ENCODE data around the gene RUFY3. TPM values are rescaled to one million over a fixed set of nuclear protein-coding genes. Genes with fewer than 3 reads are reported as not detected.
"Not testable (repeated sequence)": the region's sequence is repeated elsewhere in the genome, so short reads cannot be mapped to it uniquely, and the experiment has no call there.

Gene RUFY3
- total and polyA plus RNA-seq, 3 experiments from 2014 or later: 10.4 to 14.8 (median 13.8) TPM

DNA sequence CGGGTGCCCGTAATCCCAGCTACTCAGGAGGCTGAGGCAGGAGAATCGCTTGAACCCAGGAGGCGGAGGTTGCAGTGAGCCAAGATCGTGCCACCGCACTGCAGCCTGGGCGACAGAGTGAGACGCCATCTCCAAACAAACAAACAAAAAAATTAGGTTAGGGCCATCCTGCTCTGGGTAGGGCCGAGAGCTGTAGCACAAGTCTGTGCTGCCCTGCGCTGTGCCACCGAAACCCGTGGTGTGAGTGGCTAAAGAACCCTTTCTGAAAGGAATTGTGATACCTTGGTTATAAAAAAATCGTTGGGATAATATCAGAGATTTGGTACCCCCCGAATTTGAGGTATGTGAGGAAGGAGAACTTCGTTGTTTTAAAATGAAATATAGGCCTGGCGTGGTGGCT is 118.9 kb downstream of the RUFY3 start:
- not testable (repeated sequence) for H3K27me3 Mint-ChIP-seq; H3K9me3 Mint-ChIP-seq; H3K27ac ChIP-seq (ENCODE audit: low read depth, low read length); H3K36me3 ChIP-seq (ENCODE audit: insufficient read depth, low read length); DNase-seq; H3K4me3 ChIP-seq (ENCODE audit: low read length); H3K9me3 ChIP-seq (ENCODE audit: low read length); H3K27me3 ChIP-seq (ENCODE audit: insufficient read depth, low read length, poor library complexity, severe bottlenecking)
- ChIA-PET CTCF (interaction anchor here (1.1 to 3.0 kb wide), 2 partner anchors 12 to 106 kb away, joined by 3 to 11 read pairs; no protein-coding TSS in a partner anchor), POLR2A (interaction anchor here (1.3 kb wide), 1 partner anchor 61 kb away, joined by 3 read pairs; the partner anchor contains the start of gene MOB1B)
- Mint-ChIP-seq H3K27ac (peak overlapping the region in 2 of 8 donors; percentile 50 to 73), H3K4me1 (peaks cover 24 to 30% (median 25%) of the 10 kb centered on the region in 3 donors), H3K36me3 (peaks cover 0 to 13% (median 2%) of the 10 kb centered on the region in 3 donors), H3K4me3 (peak overlapping the region in 1 of 7 donors; percentile 9)
- H3K4me1 ChIP-seq (ENCODE audit: insufficient read depth, low read length): peaks cover 27% of the 10 kb centered on the region

DNA sequence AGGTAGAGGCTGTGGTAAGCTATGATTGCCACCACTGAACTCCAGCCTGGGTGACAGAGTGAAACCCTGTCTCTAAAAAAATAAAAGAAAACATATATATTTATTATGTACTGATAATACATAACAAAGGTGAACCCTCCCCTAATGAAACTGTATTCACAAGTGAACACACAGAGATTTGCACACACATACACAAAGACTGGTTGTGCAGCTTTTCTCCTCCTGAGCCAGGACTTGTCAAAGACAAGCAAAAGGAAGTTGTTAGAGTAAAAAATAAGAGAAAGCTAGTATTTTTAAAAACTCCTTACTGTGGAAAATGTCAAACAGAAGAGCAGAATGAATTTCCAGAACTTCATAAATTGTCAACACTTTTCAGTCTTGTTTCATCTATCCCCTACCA is 119.4 kb downstream of the RUFY3 start:
- POLR2A ChIA-PET: interaction anchor here (1.3 kb wide), 1 partner anchor 61 kb away, joined by 3 read pairs; the partner anchor contains the start of gene MOB1B
- CTCF ChIA-PET: no interaction called here
- peak overlapping the region in 1 of 7 donors; percentile 70 for H3K4me3 Mint-ChIP-seq

DNA sequence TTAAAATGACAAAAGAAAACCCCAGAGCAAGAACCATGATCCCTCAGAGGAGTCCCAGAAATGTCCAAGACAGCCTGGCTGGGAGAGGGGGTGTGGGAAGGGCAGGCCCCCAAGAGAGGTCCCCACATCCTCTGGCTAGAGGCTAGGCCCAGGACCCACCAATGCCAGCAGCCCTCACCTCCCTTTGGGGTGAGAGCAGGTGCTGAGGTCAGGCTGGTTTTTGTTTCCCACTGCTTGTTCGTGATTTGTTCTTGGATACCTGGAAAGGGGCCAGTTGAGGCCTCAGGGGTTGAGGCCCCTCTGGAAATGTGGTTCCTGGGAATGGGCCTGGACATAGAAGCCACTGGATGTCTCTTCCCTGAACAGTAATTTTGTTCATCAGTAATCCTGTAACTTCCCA is 120.2 kb downstream of the RUFY3 start:
- peaks cover 0 to 5% (median 0%) of the 10 kb centered on the region in 3 donors for H3K36me3 Mint-ChIP-seq
- H3K27ac Mint-ChIP-seq: peak overlapping the region in 2 of 8 donors; percentile 3 to 78
- no peaks in the 10 kb centered on the region for H3K9me3 Mint-ChIP-seq
- Histone ChIP-seq H3K27me3 (ENCODE audit: insufficient read depth, low read length, poor library complexity, severe bottlenecking) (no peaks in the 10 kb centered on the region), H3K9me3 (ENCODE audit: low read length) (no peaks in the 10 kb centered on the region), H3K27ac (ENCODE audit: low read depth, low read length) (no peak overlapping the region), H3K36me3 (ENCODE audit: insufficient read depth, low read length) (no peaks in the 10 kb centered on the region), H3K4me3 (ENCODE audit: low read length) (no peak overlapping the region), H3K4me1 (ENCODE audit: insufficient read depth, low read length) (peaks cover 15% of the 10 kb centered on the region)
- no peaks in the 10 kb centered on the region for H3K27me3 Mint-ChIP-seq
- DNase-seq: no peak
- H3K4me1 Mint-ChIP-seq: peaks cover 12 to 17% (median 12%) of the 10 kb centered on the region in 3 donors
- POLR2A ChIA-PET: no interaction called here
- CTCF ChIA-PET: no interaction called here
- no peak overlapping the region for H3K4me3 Mint-ChIP-seq

More for the DNA sequence above, 119.4 kb downstream of the RUFY3 start:
- Histone ChIP-seq H3K4me1 (ENCODE audit: insufficient read depth, low read length) (peaks cover 22% of the 10 kb centered on the region), H3K36me3 (ENCODE audit: insufficient read depth, low read length) (no peaks in the 10 kb centered on the region), H3K9me3 (ENCODE audit: low read length) (no peaks in the 10 kb centered on the region), H3K27me3 (ENCODE audit: insufficient read depth, low read length, poor library complexity, severe bottlenecking) (no peaks in the 10 kb centered on the region), H3K27ac (ENCODE audit: low read depth, low read length) (no peak overlapping the region), H3K4me3 (ENCODE audit: low read length) (no peak overlapping the region)
- no peak for DNase-seq
- Mint-ChIP-seq H3K4me1 (peaks cover 19 to 24% (median 19%) of the 10 kb centered on the region in 3 donors), H3K27me3 (no peaks in the 10 kb centered on the region), H3K27ac (peak overlapping the region in 7 of 8 donors; percentile 50 to 78 (median 58)), H3K36me3 (peaks cover 0 to 9% (median 2%) of the 10 kb centered on the region in 3 donors), H3K9me3 (no peaks in the 10 kb centered on the region)

DNA sequence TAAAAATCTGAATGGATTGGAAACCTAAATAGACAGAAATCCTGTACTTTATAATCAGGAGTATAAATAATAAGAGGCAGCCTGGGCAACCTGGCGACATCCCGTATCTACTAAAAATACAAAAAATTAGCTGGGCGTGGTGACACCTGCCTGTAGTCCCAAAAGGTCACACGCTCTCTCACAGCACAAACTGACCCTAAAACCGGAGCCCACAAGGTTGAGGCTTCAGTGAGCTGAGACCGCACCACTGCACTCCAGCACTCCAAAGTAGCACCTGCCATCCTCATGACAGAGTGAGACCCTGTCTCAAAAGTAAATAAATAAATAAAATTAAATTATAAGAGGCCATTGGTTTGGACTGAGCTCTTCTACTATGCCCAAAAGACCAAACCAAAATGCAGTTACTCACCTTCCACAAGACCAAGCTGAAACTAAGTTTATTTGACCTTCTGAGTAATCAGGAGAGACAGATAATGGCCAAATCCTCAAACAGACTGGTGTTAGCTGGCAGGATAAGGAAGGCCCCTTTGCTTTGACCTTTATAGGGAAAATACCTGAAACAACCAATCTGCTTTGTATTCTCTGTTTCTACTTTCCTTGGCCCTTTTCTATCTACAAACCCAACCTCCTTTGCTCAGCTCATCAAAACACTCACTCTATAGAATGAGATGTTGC is 121.1 kb downstream of the RUFY3 start:
- Mint-ChIP-seq H3K4me1 (peaks cover 7 to 9% (median 9%) of the 10 kb centered on the region in 3 donors), H3K9me3 (no peaks in the 10 kb centered on the region), H3K27ac (peak overlapping the region in 2 of 8 donors; percentile 11 to 12), H3K4me3 (peak overlapping the region in 1 of 7 donors; percentile 41), H3K36me3 (peaks cover 0 to 7% (median 0%) of the 10 kb centered on the region in 3 donors), H3K27me3 (no peaks in the 10 kb centered on the region)
- H3K36me3 ChIP-seq (ENCODE audit: insufficient read depth, low read length): no peaks in the 10 kb centered on the region
- POLR2A ChIA-PET: no interaction called here
- peaks cover 7% of the 10 kb centered on the region for H3K4me1 ChIP-seq (ENCODE audit: insufficient read depth, low read length)
- CTCF ChIA-PET: interaction anchor here (1.2 kb wide), 1 partner anchor 59 kb away, joined by 3 read pairs; the partner anchor contains the start of gene MOB1B
- H3K9me3 ChIP-seq (ENCODE audit: low read length): no peaks in the 10 kb centered on the region
- DNase-seq: no peak
- no peak overlapping the region for H3K27ac ChIP-seq (ENCODE audit: low read depth, low read length)
- H3K4me3 ChIP-seq (ENCODE audit: low read length): no peak overlapping the region
- H3K27me3 ChIP-seq (ENCODE audit: insufficient read depth, low read length, poor library complexity, severe bottlenecking): no peaks in the 10 kb centered on the region

DNA sequence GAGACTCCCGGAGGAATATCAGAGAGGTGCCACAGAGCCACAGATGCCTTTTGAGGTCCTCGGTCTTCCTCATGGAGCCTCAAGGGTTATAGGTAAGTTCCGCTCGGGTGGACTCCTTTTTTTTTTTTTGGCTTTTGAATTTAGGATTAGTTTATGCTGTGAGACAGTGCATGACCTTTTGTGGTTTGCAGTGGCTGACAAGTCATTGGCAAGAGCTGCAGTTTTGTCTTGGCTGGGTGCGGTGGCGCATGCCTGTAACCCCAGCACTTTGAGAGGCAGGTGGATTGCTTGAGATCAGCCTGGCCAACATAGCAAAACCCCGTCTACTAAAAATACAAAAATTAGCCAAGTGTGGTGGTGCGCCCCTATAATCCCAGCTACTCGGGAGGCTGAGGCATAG is 122.4 kb downstream of the RUFY3 start:
- Mint-ChIP-seq H3K4me3 (no peak overlapping the region), H3K4me1 (no peaks in the 10 kb centered on the region), H3K9me3 (no peaks in the 10 kb centered on the region), H3K27me3 (no peaks in the 10 kb centered on the region), H3K36me3 (peaks cover 0 to 2% (median 0%) of the 10 kb centered on the region in 3 donors), H3K27ac (no peak overlapping the region)
- ChIA-PET CTCF (interaction anchor here (0.7 to 1.3 kb wide), 2 partner anchors 82 to 139 kb away, joined by 3 to 4 read pairs; no protein-coding TSS in a partner anchor), POLR2A (no interaction called here)
- H3K27me3 ChIP-seq (ENCODE audit: insufficient read depth, low read length, poor library complexity, severe bottlenecking): no peaks in the 10 kb centered on the region
- H3K9me3 ChIP-seq (ENCODE audit: low read length): no peaks in the 10 kb centered on the region
- no peaks in the 10 kb centered on the region for H3K36me3 ChIP-seq (ENCODE audit: insufficient read depth, low read length)
- H3K27ac ChIP-seq (ENCODE audit: low read depth, low read length): no peak overlapping the region
- H3K4me3 ChIP-seq (ENCODE audit: low read length): no peak overlapping the region
- no peaks in the 10 kb centered on the region for H3K4me1 ChIP-seq (ENCODE audit: insufficient read depth, low read length)
- DNase-seq: no peak

DNA sequence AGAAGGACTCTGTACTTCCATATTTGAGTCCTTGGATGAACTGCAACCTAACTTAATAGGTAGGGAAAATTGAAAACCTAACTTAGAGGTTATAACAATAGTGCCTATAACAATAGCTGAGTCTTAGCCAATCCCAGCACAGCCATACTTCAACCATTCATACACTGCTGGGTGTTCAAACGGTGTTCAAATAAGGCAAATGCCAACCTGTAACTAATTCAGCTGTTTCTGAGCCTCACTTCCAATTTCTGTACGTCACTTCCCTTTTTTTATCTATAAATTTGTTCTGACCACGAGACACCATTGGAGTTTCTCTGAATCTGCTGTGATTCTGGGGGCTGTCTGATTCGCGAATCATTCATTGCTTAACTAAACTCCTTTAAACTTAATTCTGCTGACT is 127.5 kb downstream of the RUFY3 start:
- Histone ChIP-seq H3K9me3 (ENCODE audit: low read length) (no peaks in the 10 kb centered on the region), H3K27ac (ENCODE audit: low read depth, low read length) (no peak overlapping the region), H3K36me3 (ENCODE audit: insufficient read depth, low read length) (no peaks in the 10 kb centered on the region), H3K27me3 (ENCODE audit: insufficient read depth, low read length, poor library complexity, severe bottlenecking) (no peaks in the 10 kb centered on the region), H3K4me1 (ENCODE audit: insufficient read depth, low read length) (no peaks in the 10 kb centered on the region), H3K4me3 (ENCODE audit: low read length) (no peak overlapping the region)
- H3K27me3 Mint-ChIP-seq: no peaks in the 10 kb centered on the region
- H3K4me1 Mint-ChIP-seq: no peaks in the 10 kb centered on the region
- no peak overlapping the region for H3K4me3 Mint-ChIP-seq
- H3K36me3 Mint-ChIP-seq: peaks cover 0 to 5% (median 0%) of the 10 kb centered on the region in 3 donors
- ChIA-PET POLR2A (interaction anchor here (0.6 kb wide), 1 partner anchor 211 kb away, joined by 10 read pairs; no protein-coding TSS in a partner anchor), CTCF (no interaction called here)
- H3K27ac Mint-ChIP-seq: peak overlapping the region in 1 of 8 donors; percentile 57
- no peaks in the 10 kb centered on the region for H3K9me3 Mint-ChIP-seq
- DNase-seq: no peak

DNA sequence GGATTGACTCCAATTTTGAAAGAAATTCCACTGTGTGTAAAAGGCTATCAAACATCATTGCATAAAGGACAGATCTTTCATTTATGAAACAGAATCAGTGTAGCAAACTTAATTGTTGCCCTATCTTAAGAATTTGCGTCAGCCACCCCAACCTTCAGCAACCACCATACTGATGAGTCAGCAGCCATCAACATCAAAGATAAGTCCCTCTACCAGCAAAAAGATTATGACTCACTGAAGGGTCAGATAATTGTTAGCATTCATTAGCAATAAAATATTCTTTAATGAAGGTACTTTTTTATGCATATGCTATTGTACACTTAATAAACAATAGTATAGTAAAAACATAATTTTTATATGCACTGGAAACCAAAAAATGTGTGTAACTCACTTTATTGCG is 133.7 kb downstream of the RUFY3 start:
- Mint-ChIP-seq H3K27ac (no peak overlapping the region), H3K4me1 (no peaks in the 10 kb centered on the region), H3K9me3 (no peaks in the 10 kb centered on the region), H3K27me3 (no peaks in the 10 kb centered on the region), H3K4me3 (no peak overlapping the region), H3K36me3 (peaks cover 0 to 5% (median 4%) of the 10 kb centered on the region in 3 donors)
- H3K4me3 ChIP-seq (ENCODE audit: low read length): no peak overlapping the region
- no peaks in the 10 kb centered on the region for H3K36me3 ChIP-seq (ENCODE audit: insufficient read depth, low read length)
- H3K4me1 ChIP-seq (ENCODE audit: insufficient read depth, low read length): no peaks in the 10 kb centered on the region
- no peak overlapping the region for H3K27ac ChIP-seq (ENCODE audit: low read depth, low read length)
- H3K9me3 ChIP-seq (ENCODE audit: low read length): no peaks in the 10 kb centered on the region
- ChIA-PET CTCF (no interaction called here), POLR2A (no interaction called here)
- DNase-seq: no peak
- no peaks in the 10 kb centered on the region for H3K27me3 ChIP-seq (ENCODE audit: insufficient read depth, low read length, poor library complexity, severe bottlenecking)
